ENCODE results near the gene SMAD3.

SMAD3 gene

GRCh38 chr15:67097930-67098740 lies 32.7 kb downstream of the SMAD3 start:
- DNase-seq: peak; percentile 36

- no peak for DNase-seq
These were observed 33.4 kb downstream of the SMAD3 start for GRCh38 chr15:67098768-67099282.

- no peak for DNase-seq
These were observed 34.9 kb downstream of the SMAD3 start for GRCh38 chr15:67100124-67100791.

- DNase-seq: peak; percentile 58
These were observed 35.6 kb downstream of the SMAD3 start for GRCh38 chr15:67100801-67101581.

GRCh38 chr15:67101911-67102598 lies 36.7 kb downstream of the SMAD3 start:
- peak; percentile 59 for DNase-seq

GRCh38 chr15:67102599-67102929 lies 37.2 kb downstream of the SMAD3 start:
- DNase-seq: no peak

- no peak for DNase-seq
These were observed 37.6 kb downstream of the SMAD3 start for GRCh38 chr15:67103021-67103420.

- DNase-seq: no peak
These were observed 38.0 kb downstream of the SMAD3 start for GRCh38 chr15:67103432-67103831.

- DNase-seq: no peak
These were observed 38.5 kb downstream of the SMAD3 start for GRCh38 chr15:67103869-67104268.

- DNase-seq: no peak
These were observed 39.1 kb downstream of the SMAD3 start for GRCh38 chr15:67104510-67104909.

GRCh38 chr15:67105065-67105951 lies 39.9 kb downstream of the SMAD3 start:
- no peak for DNase-seq

- no peak for DNase-seq
These were observed 40.8 kb downstream of the SMAD3 start for GRCh38 chr15:67105991-67106763.

- no peak for DNase-seq
These were observed 41.3 kb downstream of the SMAD3 start for GRCh38 chr15:67106764-67107013.

- DNase-seq: no peak
These were observed 41.8 kb downstream of the SMAD3 start for GRCh38 chr15:67107014-67107812.

GRCh38 chr15:67108122-67108961 lies 42.9 kb downstream of the SMAD3 start:
- DNase-seq: no peak

- no peak for DNase-seq
These were observed 44.0 kb downstream of the SMAD3 start for GRCh38 chr15:67109141-67110034.

GRCh38 chr15:67110361-67110781 lies 45.0 kb downstream of the SMAD3 start:
- no peak for DNase-seq

Data from stimulated activated CD4-positive, alpha-beta T cell treated with anti-CD3 and anti-CD28 coated beads, Interleukin-4, amount 100 ng/mL, for 1 hour (primary cell).